ENCODE measurements around the gene SLC9A3. TPM values are rescaled to one million over a fixed set of nuclear protein-coding genes. Genes with fewer than 3 reads are reported as not detected.

SLC9A3 gene
- total RNA-seq, 1 experiment from 2014 or later: 0.85 TPM

DNA sequence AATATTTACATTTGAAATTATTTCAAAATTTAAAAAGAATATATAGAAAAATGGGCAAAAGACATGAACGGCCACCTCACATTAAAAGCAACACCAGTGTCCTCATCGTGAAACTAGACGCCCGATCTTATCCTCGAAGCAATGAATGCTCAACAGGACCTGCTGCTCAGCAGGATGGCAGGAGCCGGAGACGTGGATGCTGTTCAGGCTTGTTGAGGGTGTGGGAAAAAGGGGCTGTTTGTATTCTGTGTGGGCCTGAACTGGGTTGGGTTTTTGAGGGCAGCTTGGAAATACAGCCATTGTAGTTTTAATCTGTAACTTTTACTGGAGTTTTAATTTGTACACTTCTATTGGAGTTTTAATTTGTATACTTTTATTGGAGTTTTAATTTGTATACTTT lies 60.9 kb downstream of the SLC9A3 start:
- no peaks in the 10 kb centered on the region for H3K27me3 Mint-ChIP-seq (ENCODE audit: low read depth)
- H3K4ac ChIP-seq (ENCODE audit: low read depth, low read length): no peak overlapping the region
- H4K8ac ChIP-seq (replicated peaks; ENCODE audit: insufficient read length, low read depth, low read length): no peak overlapping the region
- H3K4me1 ChIP-seq (ENCODE audit: insufficient read depth, low read length): no peaks in the 10 kb centered on the region
- no peak overlapping the region for H2AFZ ChIP-seq (ENCODE audit: low read length)
- no peak overlapping the region for H3K27ac Mint-ChIP-seq
- H3K23me2 ChIP-seq (ENCODE audit: insufficient read length, low read depth, low read length, poor library complexity, severe bottlenecking): no peaks in the 10 kb centered on the region
- H3K79me2 ChIP-seq (ENCODE audit: insufficient read depth, low read length): no peaks in the 10 kb centered on the region
- H3K23ac ChIP-seq (ENCODE audit: insufficient read length, low read depth, low read length): no peak overlapping the region
- no peak overlapping the region for H3K56ac ChIP-seq (ENCODE audit: insufficient read length, low read depth, low read length)
- no peaks in the 10 kb centered on the region for H3K4me1 Mint-ChIP-seq
- no peak overlapping the region for H3T11ph ChIP-seq (ENCODE audit: low read length)
- no peak overlapping the region for H3K9ac ChIP-seq (ENCODE audit: extremely low read depth, insufficient read length, low read length)
- H3K79me1 ChIP-seq (ENCODE audit: insufficient read depth, low read depth, low read length, poor library complexity, severe bottlenecking): no peaks in the 10 kb centered on the region
- no peak overlapping the region for H2AK5ac ChIP-seq (ENCODE audit: insufficient read length, low read length)
- H3K36me3 Mint-ChIP-seq (ENCODE audit: insufficient read depth in 1 of 3, low read depth in 3 of 3): peaks cover 17 to 50% (median 48%) of the 10 kb centered on the region in 3 experiments; a peak in 6 of 7 replicates
- H3K18ac ChIP-seq (ENCODE audit: insufficient read length, low read depth, low read length): no peak overlapping the region
- peak; percentile 8 for DNase-seq
- no peak overlapping the region for H2BK20ac ChIP-seq (ENCODE audit: low read depth, low read length, poor library complexity, severe bottlenecking)
- no peak overlapping the region for H4K91ac ChIP-seq (ENCODE audit: insufficient read length, low read depth, low read length)
- no peaks in the 10 kb centered on the region for H3K27me3 ChIP-seq (ENCODE audit: insufficient read depth, low read length)
- no peak overlapping the region for H3K4me2 ChIP-seq (ENCODE audit: insufficient read depth, insufficient read length, low read length)
- H2BK12ac ChIP-seq (ENCODE audit: insufficient read length, low read depth, low read length): no peak overlapping the region
- H2BK120ac ChIP-seq (ENCODE audit: low read depth, low read length, poor library complexity, severe bottlenecking): no peak overlapping the region
- no peak overlapping the region for H3K4me3 Mint-ChIP-seq
- H3K27ac ChIP-seq (ENCODE audit: insufficient read length, low read depth, low read length): no peak overlapping the region
- no peaks in the 10 kb centered on the region for H3K9me3 Mint-ChIP-seq
- no peaks in the 10 kb centered on the region for H3K9me3 ChIP-seq (ENCODE audit: control insufficient read depth, low read depth, low read length)
- H2BK15ac ChIP-seq (ENCODE audit: low read depth, low read length): no peak overlapping the region
- H4K5ac ChIP-seq (ENCODE audit: insufficient read length, low read depth, low read length): no peak overlapping the region
- no CpG with 5 or more reads among the region's 7 CpGs for WGBS (ENCODE audit: extremely low coverage, insufficient read length, low lambda C conversion rate)
- TF ChIP-seq, protein P1, sequence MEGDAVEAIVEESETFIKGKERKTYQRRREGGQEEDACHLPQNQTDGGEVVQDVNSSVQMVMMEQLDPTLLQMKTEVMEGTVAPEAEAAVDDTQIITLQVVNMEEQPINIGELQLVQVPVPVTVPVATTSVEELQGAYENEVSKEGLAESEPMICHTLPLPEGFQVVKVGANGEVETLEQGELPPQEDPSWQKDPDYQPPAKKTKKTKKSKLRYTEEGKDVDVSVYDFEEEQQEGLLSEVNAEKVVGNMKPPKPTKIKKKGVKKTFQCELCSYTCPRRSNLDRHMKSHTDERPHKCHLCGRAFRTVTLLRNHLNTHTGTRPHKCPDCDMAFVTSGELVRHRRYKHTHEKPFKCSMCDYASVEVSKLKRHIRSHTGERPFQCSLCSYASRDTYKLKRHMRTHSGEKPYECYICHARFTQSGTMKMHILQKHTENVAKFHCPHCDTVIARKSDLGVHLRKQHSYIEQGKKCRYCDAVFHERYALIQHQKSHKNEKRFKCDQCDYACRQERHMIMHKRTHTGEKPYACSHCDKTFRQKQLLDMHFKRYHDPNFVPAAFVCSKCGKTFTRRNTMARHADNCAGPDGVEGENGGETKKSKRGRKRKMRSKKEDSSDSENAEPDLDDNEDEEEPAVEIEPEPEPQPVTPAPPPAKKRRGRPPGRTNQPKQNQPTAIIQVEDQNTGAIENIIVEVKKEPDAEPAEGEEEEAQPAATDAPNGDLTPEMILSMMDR (conservative IDR thresholded peaks at IDR 0.05): no peak
- no peak overlapping the region for H3K14ac ChIP-seq (ENCODE audit: insufficient read depth, low read length)
- H2BK5ac ChIP-seq (ENCODE audit: insufficient read length, low read length): no peak overlapping the region
- H4K20me1 ChIP-seq (ENCODE audit: control insufficient read depth, insufficient read depth, insufficient read length): no peaks in the 10 kb centered on the region

Data from H9 (cell line).